K562 (cell line): Measurements from ENCODE around the gene NPAS1. TPM values are rescaled to one million over a fixed set of nuclear protein-coding genes. Genes with fewer than 3 reads are reported as not detected.

Source experiments
- ATAC-seq: fragments of 200-7000 bp; cut with Tn5 transposase; 3 replicates; pipeline ENCODE4 v1.9.1; 2020; ENCODE audit warnings: moderate library complexity
- BruUV-seq: library from RNA; stranded (reverse); fragments of 400-500 nt; replicated peaks from 2 replicates; lab custom pipeline; 2021; lab: Mats Ljungman, UMichigan
- CTCF ChIA-PET: fragments of 300-600 bp; formaldehyde crosslinking; extraction: SDS; loops from one replicate; lab custom pipeline; 2021; ENCODE audit warnings: low intra/inter-chr PET ratio; lab: Yijun Ruan, JAX
- POLR2A ChIA-PET: fragments of 300-600, 350-650 bp; sonication (Branson Sonifier 250); formaldehyde crosslinking; extraction: SDS; loops from one replicate; lab custom pipeline; 2021; ENCODE audit warnings: antibody characterized with exemption, inconsistent platforms; lab: Yijun Ruan, JAX
- DNase-seq, 4 experiments: peaks; one replicate each; pipeline versions ENCODE4 v3.0.0 to v3.0.0-alpha.2; 2011 to 2018; ENCODE audit warnings: low spot score in 3 of 4, mixed read lengths in 3 of 4; ENCODE audit errors: extremely low read depth in 1 of 4
- FAIRE-seq: peaks from 2 replicates; lab custom pipeline; 2011; peaks lifted over from hg19 to GRCh38; lab: Jason Lieb, UNC
- H2AFZ ChIP-seq: 2 replicates; pipeline ENCODE4 v1.6.0; 2011; ENCODE audit warnings: low read depth, low read length, control low read depth, inconsistent platforms
- H3K27ac ChIP-seq: fragments of 200-600 bp; 3 replicates; pipeline ENCODE4 v1.8.0; 2011; ENCODE audit warnings: low read depth, mild to moderate bottlenecking, control low read depth, inconsistent platforms, low read length, moderate library complexity, mixed read lengths; ENCODE audit errors: extremely low read depth
- H3K27me3 ChIP-seq, 2 experiments: fragments of 300-600 bp in 1 of 2; 2 replicates in 1 of 2; 3 replicates in 1 of 2; pipeline versions ENCODE4 v1.6.0 to v1.8.0; 2011; ENCODE audit warnings: inconsistent platforms in 2 of 2, low read length in 2 of 2, mild to moderate bottlenecking in 1 of 2, mixed read lengths in 1 of 2, moderate library complexity in 1 of 2; ENCODE audit not compliant: control insufficient read depth in 2 of 2, insufficient read depth in 2 of 2
- H3K36me3 ChIP-seq: fragments of 300-600 bp; 3 replicates; pipeline ENCODE4 v1.8.0; 2011; ENCODE audit warnings: mild to moderate bottlenecking, low read length, inconsistent platforms; ENCODE audit not compliant: control insufficient read depth, insufficient read depth
- H3K4me1 ChIP-seq, 2 experiments: fragments of 200-600 bp in 1 of 2; replicated peaks in 1 of 2; 2 replicates in 1 of 2; 3 replicates in 1 of 2; pipeline versions ENCODE4 v1.5.1 to v1.8.0; 2011; ENCODE audit warnings: inconsistent platforms in 2 of 2, low read length in 2 of 2, mild to moderate bottlenecking in 1 of 2, mixed read lengths in 1 of 2, moderate library complexity in 1 of 2; ENCODE audit not compliant: control insufficient read depth in 2 of 2, insufficient read depth in 2 of 2
- H3K4me2 ChIP-seq: 2 replicates; pipeline ENCODE4 v1.6.1; 2011; ENCODE audit warnings: low read length, control low read depth, inconsistent platforms, mixed read lengths; ENCODE audit not compliant: insufficient read depth
- H3K4me3 ChIP-seq: fragments of 200-600 bp; sonication (generic), shearing (Covaris generic); 2 replicates; pipeline ENCODE4 v1.5.1; 2016; ENCODE audit warnings: control low read depth, inconsistent platforms
- H3K79me2 ChIP-seq: fragments of 200-600 bp; 3 replicates; pipeline ENCODE4 v1.8.0; 2011; ENCODE audit warnings: low read length, inconsistent platforms; ENCODE audit not compliant: control insufficient read depth, insufficient read depth
- H3K9ac ChIP-seq, 2 experiments: 2 replicates each; pipeline versions ENCODE4 v1.6.0 to v1.6.1; 2011; ENCODE audit warnings: low read depth in 2 of 2, low read length in 2 of 2, control low read depth in 1 of 2, inconsistent platforms in 1 of 2, mild to moderate bottlenecking in 1 of 2, mixed read lengths in 1 of 2; ENCODE audit not compliant: insufficient read depth in 1 of 2
- H3K9me1 ChIP-seq: one replicate; pipeline ENCODE4 v1.6.0; 2011; ENCODE audit warnings: inconsistent platforms, mild to moderate bottlenecking, low read length, moderate library complexity; ENCODE audit not compliant: control insufficient read depth, insufficient read depth
- H3K9me3 ChIP-seq: replicated peaks from 2 replicates; pipeline ENCODE4 v1.5.1; 2011; ENCODE audit warnings: low read depth, low read length, inconsistent platforms; ENCODE audit not compliant: control insufficient read depth, insufficient read depth
- H4K20me1 ChIP-seq: replicated peaks from 2 replicates; pipeline ENCODE4 v1.6.1; 2011; ENCODE audit warnings: low read length, inconsistent platforms, mixed read lengths; ENCODE audit not compliant: control insufficient read depth, insufficient read depth
- KLF1 ChIP-seq: fragments of 450-650 bp; IDR thresholded peaks from 2 replicates; pipeline ENCODE4 v1.6.1; 2016; ENCODE audit warnings: missing genetic modification characterization, missing compliant biosample characterization
- MTF1 ChIP-seq: fragments of 250-450 bp; sonication (Bioruptor Pico); IDR thresholded peaks from 2 replicates; pipeline ENCODE4 v1.9.0; 2021; ENCODE audit warnings: moderate library complexity, mild to moderate bottlenecking, inconsistent platforms, borderline replicate concordance
- NR2C1 ChIP-seq, 2 experiments: fragments of 450-650 bp; IDR thresholded peaks; 2 replicates each; pipeline ENCODE4 v1.6.1; 2017; ENCODE audit warnings: mild to moderate bottlenecking in 2 of 2, antibody characterized with exemption in 1 of 2, inconsistent platforms in 1 of 2, missing compliant biosample characterization in 1 of 2, missing genetic modification characterization in 1 of 2
- NR2C2 ChIP-seq, 2 experiments: fragments of 200-800 bp in 1 of 2; sonication (Bioruptor generic) in 1 of 2; sonication (generic) in 1 of 2; formaldehyde crosslinking in 1 of 2; IDR thresholded peaks; 2 replicates each; pipeline versions ENCODE4 v1.6.1 to v1.8.0; 2016 to 2022; ENCODE audit warnings: mild to moderate bottlenecking in 1 of 2, missing compliant biosample characterization in 1 of 2, missing genetic modification characterization in 1 of 2, missing genetic modification reagents in 1 of 2
- RBM22 ChIP-seq: fragments of 200-400 bp; formaldehyde crosslinking; IDR thresholded peaks from 2 replicates; pipeline ENCODE4 v1.6.1; 2018; ENCODE audit warnings: low read length, low read depth; ENCODE audit not compliant: poor library complexity, severe bottlenecking
- SIN3A ChIP-seq, 2 experiments: fragments of 150-350 bp in 1 of 2; IDR thresholded peaks; 2 replicates each; pipeline ENCODE4 v1.6.1; 2011 to 2016; ENCODE audit warnings: borderline replicate concordance in 2 of 2, low read depth in 2 of 2, low read length in 2 of 2, mild to moderate bottlenecking in 2 of 2, moderate library complexity in 2 of 2; ENCODE audit not compliant: control insufficient read depth in 1 of 2
- SIRT6 ChIP-seq: IDR thresholded peaks from one replicate; pipeline ENCODE4 v1.6.1; 2012; ENCODE audit warnings: low read depth, mild to moderate bottlenecking, control low read depth, inconsistent platforms, low read length, moderate library complexity
- SMARCA4 ChIP-seq: fragments of 450-650 bp; IDR thresholded peaks from 2 replicates; pipeline ENCODE4 v1.6.1; 2016
- SOX6 ChIP-seq: fragments of 450-650 bp; IDR thresholded peaks from 2 replicates; pipeline ENCODE4 v1.6.1; 2014; ENCODE audit warnings: mild to moderate bottlenecking
- STAT5A ChIP-seq: IDR thresholded peaks from 2 replicates; pipeline ENCODE4 v1.6.1; 2012; ENCODE audit warnings: low read length, inconsistent platforms, borderline replicate concordance
- TAF15 ChIP-seq: fragments of 200-400 bp; formaldehyde crosslinking; IDR thresholded peaks from 2 replicates; pipeline ENCODE4 v1.6.1; 2017; ENCODE audit warnings: mild to moderate bottlenecking, low read depth, low read length, moderate library complexity
- TEAD1 ChIP-seq, 2 experiments: fragments of 450-650 bp in 1 of 2; sonication (generic) in 1 of 2; formaldehyde crosslinking; IDR thresholded peaks; 2 replicates each; pipeline versions ENCODE4 v1.4.0 to v1.8.0; 2020 to 2022; ENCODE audit warnings: mild to moderate bottlenecking in 2 of 2, missing genetic modification reagents in 1 of 2
- WGBS: fragments of 100-300 bp; shearing (Covaris generic); methylation state at CpG from one replicate; pipeline ENCODE4 v1.1.6; 2016; ENCODE audit warnings: low coverage, mixed read lengths; ENCODE audit not compliant: insufficient coverage; ENCODE audit errors: missing lambda C conversion rate; 5-methylcytosine and 5-hydroxymethylcytosine counted together
- in situ Hi-C: fragments of 300-500 bp; cut with MboI; formaldehyde crosslinking; loops from 4 replicates; pipeline ENCODE4 v1.15.0; 2018; ENCODE audit warnings: inconsistent platforms, mixed read lengths
- intact Hi-C: fragments of 100-400 bp; cut with micrococcal nuclease; formaldehyde crosslinking; loops from 2 replicates; pipeline ENCODE4 v1.14.2; 2022
- polyA plus RNA-seq, 8 experiments: library from polyadenylated mRNA; depleted of rRNA in 4 of 8; stranded (reverse) in 5 of 8; unstranded in 3 of 8; fragments of >200 nt; fragmentation: Nextera tagmentation in 2 of 8; fragmentation: Illumina TruSeq in 1 of 8; extraction: Ambion mirVana in 2 of 8; extraction: Trizol in 1 of 8; gene quantifications; 2 replicates each; pipeline versions ENCODE4 v1.2.1 to v1.2.3, GENCODE V29; 2011 to 2014; ENCODE audit warnings: inconsistent platforms in 1 of 8, missing spikeins in 1 of 8
- total RNA-seq, 7 experiments: library from RNA; depleted of rRNA in 6 of 7; stranded (reverse); fragments of >200 nt in 6 of 7; fragmentation: Illumina TruSeq in 2 of 7; extraction: Trizol in 2 of 7; gene quantifications; 2 replicates each; pipeline versions ENCODE4 v1.2.1 to v1.2.3, GENCODE V29; 2011 to 2021; ENCODE audit warnings: low replicate concordance in 1 of 7
- TF ChIP-seq, protein P1 (sequence below): fragments of 450-650 bp; IDR thresholded peaks from 2 replicates; pipeline ENCODE4 v1.6.1; 2018; ENCODE audit not compliant: partially characterized antibody
- TF ChIP-seq, protein P2 (sequence below): fragments of 450-650 bp; IDR thresholded peaks from 2 replicates; pipeline ENCODE4 v1.6.1; 2016; ENCODE audit warnings: missing biosample characterization, missing genetic modification characterization
- TF ChIP-seq, protein P3 (sequence below): sonication (generic); IDR thresholded peaks from 2 replicates; pipeline ENCODE4 v1.6.1; 2016

Gene NPAS1
- total and polyA plus RNA-seq, 9 of the 15 experiments (the other 6 are each of a cell fraction or from before 2014, with no cell fraction given) = 0.58 to 5.3 (median 2.0) TPM; not detected in 2

DNA sequence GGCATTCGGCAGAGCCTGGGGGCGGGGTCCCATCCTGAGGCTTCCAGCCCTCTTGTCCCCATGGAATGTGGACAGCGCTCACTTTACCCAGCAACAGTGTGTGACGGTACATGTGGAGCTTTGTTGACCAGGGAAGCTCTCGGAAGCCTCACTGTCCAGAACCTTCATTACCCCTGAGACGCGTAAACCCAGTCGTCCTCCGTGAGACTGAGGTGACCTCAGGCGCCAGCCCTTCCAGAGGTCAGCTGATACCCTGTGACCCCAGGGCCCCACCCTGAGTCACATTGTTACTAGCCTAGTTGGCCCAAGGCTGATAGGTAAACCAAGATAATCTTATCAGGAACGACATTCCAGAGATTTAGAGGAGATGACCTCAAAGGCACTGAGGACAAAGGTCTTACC, 39.0 kb downstream of the NPAS1 start:
- H3K9ac ChIP-seq = peak overlapping the region in 1 of 2 experiments; percentile 30; a peak in 2 of 4 replicates
- DNase-seq = peak in 2 of 4 experiments; percentile 38 to 48
- no TSS peak for BruUV-seq
- ChIA-PET POLR2A (interaction anchor here (0.7 to 1.9 kb wide), 3 partner anchors 10 to 267 kb away, joined by 3 to 12 read pairs (median 3); partner anchors contain the start of gene NPAS1), CTCF (no interaction called here)
- peaks cover 3 to 17% of the 10 kb centered on the region in 2 experiments; a peak in 4 of 5 replicates for H3K4me1 ChIP-seq
- no peak overlapping the region for H3K27ac ChIP-seq
- WGBS = 42% methylated on average over 11 of the region's 11 CpGs
- peak; percentile 35; the same call in 2 of the 3 replicates for ATAC-seq
- H2AFZ ChIP-seq = 0 out of 2 replicates have a peak overlapping the region, but pooled peaks have one; percentile 3
- H3K9me3 ChIP-seq = no peaks in the 10 kb centered on the region
- H3K4me2 ChIP-seq = no peak overlapping the region
- H3K27me3 ChIP-seq = no peaks in the 10 kb centered on the region
- no peaks in the 10 kb centered on the region for H3K36me3 ChIP-seq
- no peak for FAIRE-seq
- no peaks in the 10 kb centered on the region for H3K9me1 ChIP-seq
- intact Hi-C loops (no loop called here), in situ Hi-C loops (no loop called here)
- H3K79me2 ChIP-seq = no peaks in the 10 kb centered on the region
- H3K4me3 ChIP-seq = no peak overlapping the region
- no peaks in the 10 kb centered on the region for H4K20me1 ChIP-seq
- TF ChIP-seq MTF1 = no peak
- TF ChIP-seq SOX6 = peak; percentile 65; the same call in 1 of the 2 replicates
- no peak for TF ChIP-seq STAT5A
- TF ChIP-seq, protein P1, sequence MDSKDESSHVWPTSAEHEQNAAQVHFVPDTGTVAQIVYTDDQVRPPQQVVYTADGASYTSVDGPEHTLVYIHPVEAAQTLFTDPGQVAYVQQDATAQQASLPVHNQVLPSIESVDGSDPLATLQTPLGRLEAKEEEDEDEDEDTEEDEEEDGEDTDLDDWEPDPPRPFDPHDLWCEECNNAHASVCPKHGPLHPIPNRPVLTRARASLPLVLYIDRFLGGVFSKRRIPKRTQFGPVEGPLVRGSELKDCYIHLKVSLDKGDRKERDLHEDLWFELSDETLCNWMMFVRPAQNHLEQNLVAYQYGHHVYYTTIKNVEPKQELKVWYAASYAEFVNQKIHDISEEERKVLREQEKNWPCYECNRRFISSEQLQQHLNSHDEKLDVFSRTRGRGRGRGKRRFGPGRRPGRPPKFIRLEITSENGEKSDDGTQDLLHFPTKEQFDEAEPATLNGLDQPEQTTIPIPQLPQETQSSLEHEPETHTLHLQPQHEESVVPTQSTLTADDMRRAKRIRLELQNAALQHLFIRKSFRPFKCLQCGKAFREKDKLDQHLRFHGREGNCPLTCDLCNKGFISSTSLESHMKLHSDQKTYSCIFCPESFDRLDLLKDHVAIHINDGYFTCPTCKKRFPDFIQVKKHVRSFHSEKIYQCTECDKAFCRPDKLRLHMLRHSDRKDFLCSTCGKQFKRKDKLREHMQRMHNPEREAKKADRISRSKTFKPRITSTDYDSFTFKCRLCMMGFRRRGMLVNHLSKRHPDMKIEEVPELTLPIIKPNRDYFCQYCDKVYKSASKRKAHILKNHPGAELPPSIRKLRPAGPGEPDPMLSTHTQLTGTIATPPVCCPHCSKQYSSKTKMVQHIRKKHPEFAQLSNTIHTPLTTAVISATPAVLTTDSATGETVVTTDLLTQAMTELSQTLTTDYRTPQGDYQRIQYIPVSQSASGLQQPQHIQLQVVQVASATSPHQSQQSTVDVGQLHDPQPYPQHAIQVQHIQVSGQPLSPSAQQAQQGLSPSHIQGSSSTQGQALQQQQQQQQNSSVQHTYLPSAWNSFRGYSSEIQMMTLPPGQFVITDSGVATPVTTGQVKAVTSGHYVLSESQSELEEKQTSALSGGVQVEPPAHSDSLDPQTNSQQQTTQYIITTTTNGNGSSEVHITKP = no peak
- 0 out of 2 replicates have a peak, but pooled peaks have one; percentile 23 for TF ChIP-seq KLF1 (tag)
- 0 out of 2 replicates have a peak, but pooled peaks have one; percentile 40 for TF ChIP-seq NR2C1 (IDR thresholded peaks at IDR 0.05)
- peak; percentile 85 for TF ChIP-seq NR2C1 (tag; IDR thresholded peaks at IDR 0.05)
- TF ChIP-seq, protein P2, sequence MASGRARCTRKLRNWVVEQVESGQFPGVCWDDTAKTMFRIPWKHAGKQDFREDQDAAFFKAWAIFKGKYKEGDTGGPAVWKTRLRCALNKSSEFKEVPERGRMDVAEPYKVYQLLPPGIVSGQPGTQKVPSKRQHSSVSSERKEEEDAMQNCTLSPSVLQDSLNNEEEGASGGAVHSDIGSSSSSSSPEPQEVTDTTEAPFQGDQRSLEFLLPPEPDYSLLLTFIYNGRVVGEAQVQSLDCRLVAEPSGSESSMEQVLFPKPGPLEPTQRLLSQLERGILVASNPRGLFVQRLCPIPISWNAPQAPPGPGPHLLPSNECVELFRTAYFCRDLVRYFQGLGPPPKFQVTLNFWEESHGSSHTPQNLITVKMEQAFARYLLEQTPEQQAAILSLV (tag) = no peak
- no peak for TF ChIP-seq SIRT6
- TF ChIP-seq TAF15 = no peak
- TF ChIP-seq SMARCA4 = no peak
- TF ChIP-seq, protein P3, sequence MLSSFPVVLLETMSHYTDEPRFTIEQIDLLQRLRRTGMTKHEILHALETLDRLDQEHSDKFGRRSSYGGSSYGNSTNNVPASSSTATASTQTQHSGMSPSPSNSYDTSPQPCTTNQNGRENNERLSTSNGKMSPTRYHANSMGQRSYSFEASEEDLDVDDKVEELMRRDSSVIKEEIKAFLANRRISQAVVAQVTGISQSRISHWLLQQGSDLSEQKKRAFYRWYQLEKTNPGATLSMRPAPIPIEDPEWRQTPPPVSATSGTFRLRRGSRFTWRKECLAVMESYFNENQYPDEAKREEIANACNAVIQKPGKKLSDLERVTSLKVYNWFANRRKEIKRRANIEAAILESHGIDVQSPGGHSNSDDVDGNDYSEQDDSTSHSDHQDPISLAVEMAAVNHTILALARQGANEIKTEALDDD = 0 out of 2 replicates have a peak, but pooled peaks have one; percentile 17
- no peak for TF ChIP-seq NR2C2 (CRISPR knock-in tag; IDR thresholded peaks at IDR 0.05)
- peak; percentile 72; the same call in 1 of the 2 replicates for TF ChIP-seq NR2C2 (tag; IDR thresholded peaks at IDR 0.05)
- no peak for TF ChIP-seq RBM22
- TF ChIP-seq SIN3A (IDR thresholded peaks at IDR 0.05; ENCODE audit: borderline replicate concordance in 2 of 2, control insufficient read depth in 1 of 2, low read depth in 2 of 2, low read length in 2 of 2) = no peak
- TF ChIP-seq TEAD1 (CRISPR knock-in tag; IDR thresholded peaks at IDR 0.05) = peak in 1 of 2 experiments; percentile 52; a peak in 1 of 4 replicates
